ENCODE data around the gene KDM2A. TPM values are rescaled to one million over a fixed set of nuclear protein-coding genes. Genes with fewer than 3 reads are reported as not detected.

The KDM2A gene
- total RNA-seq, 1 experiment from 2014 or later = 122 TPM

- POLR2A ChIA-PET = interaction anchor here (0.5 kb wide), 1 partner anchor 252 kb away, joined by 3 read pairs; no protein-coding TSS in a partner anchor
- Histone ChIP-seq H3K36me3 (ENCODE audit: control insufficient read depth, insufficient read depth, low read length) (peaks cover 8% of the 10 kb centered on the region), H3K27me3 (replicated peaks; ENCODE audit: control insufficient read depth, insufficient read depth, low read length) (no peaks in the 10 kb centered on the region), H3K4me1 (peaks cover 37% of the 10 kb centered on the region), H3K9me3 (no peaks in the 10 kb centered on the region), H3K4me3 (ENCODE audit: low read depth, low read length) (no peak overlapping the region)
- H3K9me3 Mint-ChIP-seq (ENCODE audit: unreplicated experiment) = no peaks in the 10 kb centered on the region
- H3K4me1 Mint-ChIP-seq (ENCODE audit: low read depth, unreplicated experiment) = peaks cover 56% of the 10 kb centered on the region
- H3K27me3 Mint-ChIP-seq (ENCODE audit: insufficient read depth, unreplicated experiment) = no peaks in the 10 kb centered on the region
- peak overlapping the region; percentile 96 for H3K4me3 Mint-ChIP-seq (ENCODE audit: unreplicated experiment)
- no peak for DNase-seq
- CTCF ChIA-PET = no interaction called here
- no peak for TF ChIP-seq CTCF (IDR thresholded peaks at IDR 0.05; ENCODE audit: insufficient read depth in 1 of 2, low read depth in 1 of 2, low read length in 1 of 2, severe bottlenecking in 1 of 2, unreplicated experiment in 1 of 2)
- intact Hi-C loops (cut with micrococcal nuclease; ENCODE audit: unreplicated experiment) = loop anchor here (10.0 kb wide), 1 partner anchor 342 kb away; the partner anchor contains the start of gene GSTP1
- H3K36me3 Mint-ChIP-seq (ENCODE audit: insufficient read depth, unreplicated experiment) = peaks cover 84% of the 10 kb centered on the region
- peak overlapping the region; percentile 98 for H3K27ac Mint-ChIP-seq (ENCODE audit: unreplicated experiment)
- no TSS peak for BruUV-seq (replicated peaks)
These were observed 124.0 kb downstream of the KDM2A start for GRCh38 chr11:67243051-67243450.

- intact Hi-C loops (cut with micrococcal nuclease; ENCODE audit: unreplicated experiment) = loop anchor here (10.0 kb wide), 1 partner anchor 340 kb away; the partner anchor contains the start of gene GSTP1
- H3K4me1 Mint-ChIP-seq (ENCODE audit: low read depth, unreplicated experiment) = peaks cover 62% of the 10 kb centered on the region
- BruUV-seq (replicated peaks) = no TSS peak
- Histone ChIP-seq H3K4me3 (ENCODE audit: low read depth, low read length) (no peak overlapping the region), H3K27me3 (replicated peaks; ENCODE audit: control insufficient read depth, insufficient read depth, low read length) (no peaks in the 10 kb centered on the region), H3K36me3 (ENCODE audit: control insufficient read depth, insufficient read depth, low read length) (peaks cover 14% of the 10 kb centered on the region), H3K4me1 (peaks cover 46% of the 10 kb centered on the region), H3K9me3 (no peaks in the 10 kb centered on the region)
- H3K27me3 Mint-ChIP-seq (ENCODE audit: insufficient read depth, unreplicated experiment) = no peaks in the 10 kb centered on the region
- no peak for DNase-seq
- no peak overlapping the region for H3K4me3 Mint-ChIP-seq (ENCODE audit: unreplicated experiment)
- ChIA-PET CTCF (no interaction called here), POLR2A (no interaction called here)
- H3K9me3 Mint-ChIP-seq (ENCODE audit: unreplicated experiment) = no peaks in the 10 kb centered on the region
- TF ChIP-seq CTCF (IDR thresholded peaks at IDR 0.05; ENCODE audit: insufficient read depth in 1 of 2, low read depth in 1 of 2, low read length in 1 of 2, severe bottlenecking in 1 of 2, unreplicated experiment in 1 of 2) = no peak
- H3K27ac Mint-ChIP-seq (ENCODE audit: unreplicated experiment) = peak overlapping the region; percentile 46
- H3K36me3 Mint-ChIP-seq (ENCODE audit: insufficient read depth, unreplicated experiment) = peaks cover 100% of the 10 kb centered on the region
These were observed 126.0 kb downstream of the KDM2A start for GRCh38 chr11:67245046-67245445.

- Mint-ChIP-seq H3K27me3 (ENCODE audit: insufficient read depth, unreplicated experiment) (no peaks in the 10 kb centered on the region), H3K4me1 (ENCODE audit: low read depth, unreplicated experiment) (peaks cover 41% of the 10 kb centered on the region), H3K9me3 (ENCODE audit: unreplicated experiment) (no peaks in the 10 kb centered on the region), H3K36me3 (ENCODE audit: insufficient read depth, unreplicated experiment) (peaks cover 100% of the 10 kb centered on the region), H3K4me3 (ENCODE audit: unreplicated experiment) (peak overlapping the region; percentile 52), H3K27ac (ENCODE audit: unreplicated experiment) (peak overlapping the region; percentile 85)
- H3K27me3 ChIP-seq (replicated peaks; ENCODE audit: control insufficient read depth, insufficient read depth, low read length) = no peaks in the 10 kb centered on the region
- ChIA-PET CTCF (interaction anchor here (0.6 to 1.3 kb wide), 6 partner anchors 8 to 129 kb away, joined by 3 to 8 read pairs (median 4); partner anchors contain the start of genes KDM2A and SSH3), POLR2A (interaction anchor here (0.5 to 3.3 kb wide), 5 partner anchors 8 to 1552 kb away, joined by 3 to 49 read pairs (median 3); partner anchors contain the start of gene CORO1B)
- no peaks in the 10 kb centered on the region for H3K9me3 ChIP-seq
- DNase-seq = peak; percentile 76 to 90
- BruUV-seq (replicated peaks) = no TSS peak
- intact Hi-C loops (cut with micrococcal nuclease; ENCODE audit: unreplicated experiment) = loop anchor here (1.0 to 10.0 kb wide), 4 partner anchors 8 to 337 kb away; partner anchors contain the start of genes GSTP1 and KDM2A
- TF ChIP-seq CTCF (IDR thresholded peaks at IDR 0.05; ENCODE audit: insufficient read depth in 1 of 2, low read depth in 1 of 2, low read length in 1 of 2, severe bottlenecking in 1 of 2, unreplicated experiment in 1 of 2) = no peak
- peaks cover 26% of the 10 kb centered on the region for H3K4me1 ChIP-seq
- H3K36me3 ChIP-seq (ENCODE audit: control insufficient read depth, insufficient read depth, low read length) = peaks cover 27% of the 10 kb centered on the region
- no peak overlapping the region for H3K4me3 ChIP-seq (ENCODE audit: low read depth, low read length)
These were observed 129.0 kb downstream of the KDM2A start for GRCh38 chr11:67247946-67248550.
